Panc1 (cell line): ENCODE measurements around the gene ZDHHC14. TPM values are rescaled to one million over a fixed set of nuclear protein-coding genes. Genes with fewer than 3 reads are reported as not detected.

Experiments
- ATAC-seq: fragments of 200-7000 bp; cut with Tn5 transposase; 2 replicates; pipeline ENCODE4 v1.9.1; 2020; ENCODE audit warnings: mild to moderate bottlenecking, moderate library complexity
- BruUV-seq: library from RNA; stranded (reverse); fragments of 400-500 nt; replicated peaks from 2 replicates; lab custom pipeline; 2021; lab: Mats Ljungman, UMichigan
- CTCF ChIA-PET: fragments of 300-600 bp; sonication (Branson Sonifier 250); formaldehyde crosslinking; loops from one replicate; lab custom pipeline; 2022; ENCODE audit warnings: antibody characterized with exemption; lab: Charles Lee
- POLR2A ChIA-PET: fragments of 300-600 bp; sonication (Branson Sonifier 250); formaldehyde crosslinking; loops from one replicate; lab custom pipeline; 2022; ENCODE audit warnings: antibody characterized with exemption; lab: Charles Lee
- DNase-seq: peaks from one replicate; pipeline ENCODE4 v3.0.0-alpha.2; 2010; ENCODE audit warnings: low read depth, low spot score
- H3K27ac ChIP-seq: 2 replicates; pipeline ENCODE4 v1.5.1; 2011; ENCODE audit warnings: mild to moderate bottlenecking, low read length, inconsistent platforms
- H3K27me3 ChIP-seq: fragments of 200-500 bp; sonication (Bioruptor generic); 2 replicates; pipeline ENCODE4 v1.6.0; 2014; ENCODE audit warnings: low read length, inconsistent platforms; ENCODE audit not compliant: control insufficient read depth, insufficient read depth
- H3K36me3 ChIP-seq: fragments of 200-500 bp; sonication (Bioruptor generic); 2 replicates; pipeline ENCODE4 v1.5.1; 2014; ENCODE audit warnings: inconsistent platforms, mild to moderate bottlenecking, low read length, moderate library complexity; ENCODE audit not compliant: control insufficient read depth, insufficient read depth
- H3K4me1 ChIP-seq: 2 replicates; pipeline ENCODE4 v1.5.1; 2011; ENCODE audit warnings: inconsistent platforms, mild to moderate bottlenecking, low read length, moderate library complexity; ENCODE audit not compliant: control insufficient read depth, insufficient read depth
- H3K4me3 ChIP-seq, 2 experiments: 2 replicates each; pipeline ENCODE4 v1.5.1; 2011 to 2012; ENCODE audit warnings: low read depth in 2 of 2, low read length in 2 of 2, mild to moderate bottlenecking in 2 of 2, inconsistent platforms in 1 of 2, moderate library complexity in 1 of 2
- H3K9me3 ChIP-seq: fragments of 200-500 bp; sonication (Bioruptor generic); 2 replicates; pipeline ENCODE4 v1.5.1; 2014; ENCODE audit warnings: low read depth, mild to moderate bottlenecking, inconsistent platforms, low read length, moderate library complexity; ENCODE audit not compliant: control insufficient read depth, insufficient read depth
- CTCF ChIP-seq: fragments of 450-650 bp; IDR thresholded peaks from 2 replicates; pipeline ENCODE4 v1.5.1; 2017; ENCODE audit warnings: mild to moderate bottlenecking
- POLR2AphosphoS5 ChIP-seq: IDR thresholded peaks from 2 replicates; pipeline ENCODE4 v1.6.1; 2012; ENCODE audit warnings: mild to moderate bottlenecking, low read depth, low read length, moderate library complexity
- REST ChIP-seq, 2 experiments: IDR thresholded peaks; 2 replicates each; pipeline ENCODE4 v1.6.1; 2011 to 2012; ENCODE audit warnings: low read depth in 2 of 2, control low read depth in 1 of 2, low read length in 1 of 2, mild to moderate bottlenecking in 1 of 2, moderate library complexity in 1 of 2; ENCODE audit not compliant: insufficient read depth in 1 of 2
- SIN3A ChIP-seq: IDR thresholded peaks from 2 replicates; pipeline ENCODE4 v1.6.1; 2012; ENCODE audit warnings: low read depth, mild to moderate bottlenecking, low read length, moderate library complexity, borderline replicate concordance; ENCODE audit not compliant: insufficient read depth
- TCF7L2 ChIP-seq: IDR thresholded peaks from 2 replicates; pipeline ENCODE4 v1.6.1; 2011; ENCODE audit warnings: mild to moderate bottlenecking, low read depth, low read length, inconsistent platforms
- in situ Hi-C: cut with HindIII; loops from 2 replicates; pipeline ENCODE4 v1.10.0; 2016; ENCODE audit warnings: low sequenced_read_pairs, low pct_unique_long_range_greater_than_20kb
- intact Hi-C: fragments of 100-400 bp; cut with micrococcal nuclease; formaldehyde crosslinking; loops from one replicate; pipeline ENCODE4 v1.10.0; 2022; ENCODE audit not compliant: unreplicated experiment
- total RNA-seq: library from RNA; stranded (reverse); gene quantifications from one replicate; pipeline ENCODE4 v1.2.1, GENCODE V29; 2021; ENCODE audit not compliant: unreplicated experiment

ZDHHC14 gene
- total RNA-seq, 1 experiment from 2014 or later = 19.9 TPM

GRCh38 chr6:157688275-157688959 is 307.4 kb downstream of the ZDHHC14 start:
- POLR2A ChIA-PET = interaction anchor here (0.6 kb wide), 1 partner anchor 438 kb away, joined by 3 read pairs; no protein-coding TSS in a partner anchor

More at GRCh38 chr6:157688275-157688959, 307.4 kb downstream of the ZDHHC14 start:
- TF ChIP-seq REST (IDR thresholded peaks at IDR 0.05; ENCODE audit: insufficient read depth in 1 of 2, low read depth in 2 of 2, low read length in 1 of 2) = no peak
- no peak for TF ChIP-seq TCF7L2
- no peak for TF ChIP-seq CTCF
- TF ChIP-seq SIN3A = no peak
- no peak for TF ChIP-seq POLR2AphosphoS5
- CTCF ChIA-PET = interaction anchor here (0.6 to 0.7 kb wide), 3 partner anchors 261 to 522 kb away, joined by 3 to 4 read pairs (median 4); no protein-coding TSS in a partner anchor
- H3K27me3 ChIP-seq = no peaks in the 10 kb centered on the region; the same call in none of the 2 replicates
- H3K36me3 ChIP-seq = no peaks in the 10 kb centered on the region
- in situ Hi-C loops = no loop called here
- no peak overlapping the region for H3K4me3 ChIP-seq
- ATAC-seq = peak; percentile 28
- intact Hi-C loops = no loop called here
- no TSS peak for BruUV-seq
- DNase-seq = no peak
- no peaks in the 10 kb centered on the region for H3K9me3 ChIP-seq
- no peak overlapping the region for H3K27ac ChIP-seq
- no peaks in the 10 kb centered on the region for H3K4me1 ChIP-seq
